Measurements from ENCODE around the gene APOA5.

DNA sequence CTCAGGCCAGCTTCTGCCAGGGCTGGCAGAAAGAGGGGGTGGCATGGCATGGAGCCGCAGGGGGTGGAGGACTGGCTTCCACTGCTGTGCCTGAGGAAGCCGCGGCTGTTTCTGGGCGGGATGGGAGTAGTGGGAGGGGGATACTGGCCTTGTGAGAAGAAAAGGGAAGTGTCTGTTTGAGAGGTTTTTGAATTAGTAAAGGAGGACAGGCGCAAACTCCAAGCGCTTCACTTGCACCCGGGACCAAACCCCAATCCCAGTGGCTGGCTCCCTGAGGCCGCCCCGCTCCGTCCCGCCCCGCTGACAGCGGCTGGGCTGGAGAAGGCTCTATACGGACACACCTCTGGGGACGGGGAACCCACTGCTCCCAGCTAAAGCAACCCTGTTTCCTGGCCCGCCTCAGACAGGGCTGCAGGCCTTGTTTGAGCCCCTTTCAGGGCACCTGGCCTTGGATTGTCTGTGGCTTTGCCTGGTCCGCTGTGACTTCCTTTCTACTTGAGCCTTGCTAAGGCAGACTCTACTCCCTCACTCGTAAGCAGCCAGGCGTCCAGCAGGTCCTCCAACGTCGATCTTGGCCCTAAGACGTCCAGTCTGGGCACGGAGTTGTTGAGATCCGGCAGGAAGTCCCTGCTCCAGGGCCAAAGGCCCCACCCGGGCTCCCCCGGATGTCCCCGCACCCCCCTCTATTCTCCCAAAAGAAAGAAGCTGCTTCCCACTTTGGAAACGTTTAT, 43.5 kb upstream of the APOA5 start:
- no peak for TF ChIP-seq POLR2A (IDR thresholded peaks at IDR 0.05)
- TF ChIP-seq, protein P1, sequence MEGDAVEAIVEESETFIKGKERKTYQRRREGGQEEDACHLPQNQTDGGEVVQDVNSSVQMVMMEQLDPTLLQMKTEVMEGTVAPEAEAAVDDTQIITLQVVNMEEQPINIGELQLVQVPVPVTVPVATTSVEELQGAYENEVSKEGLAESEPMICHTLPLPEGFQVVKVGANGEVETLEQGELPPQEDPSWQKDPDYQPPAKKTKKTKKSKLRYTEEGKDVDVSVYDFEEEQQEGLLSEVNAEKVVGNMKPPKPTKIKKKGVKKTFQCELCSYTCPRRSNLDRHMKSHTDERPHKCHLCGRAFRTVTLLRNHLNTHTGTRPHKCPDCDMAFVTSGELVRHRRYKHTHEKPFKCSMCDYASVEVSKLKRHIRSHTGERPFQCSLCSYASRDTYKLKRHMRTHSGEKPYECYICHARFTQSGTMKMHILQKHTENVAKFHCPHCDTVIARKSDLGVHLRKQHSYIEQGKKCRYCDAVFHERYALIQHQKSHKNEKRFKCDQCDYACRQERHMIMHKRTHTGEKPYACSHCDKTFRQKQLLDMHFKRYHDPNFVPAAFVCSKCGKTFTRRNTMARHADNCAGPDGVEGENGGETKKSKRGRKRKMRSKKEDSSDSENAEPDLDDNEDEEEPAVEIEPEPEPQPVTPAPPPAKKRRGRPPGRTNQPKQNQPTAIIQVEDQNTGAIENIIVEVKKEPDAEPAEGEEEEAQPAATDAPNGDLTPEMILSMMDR (IDR thresholded peaks at IDR 0.05), result no peak
